ENCODE data around the gene NUMB.

The NUMB gene

GRCh38 chr14:73236157-73236556, 222.2 kb downstream of the NUMB start:
- in situ Hi-C loops (cut with MboI; ENCODE audit: low sequenced_read_pairs) = no loop called here

- in situ Hi-C loops (cut with MboI; ENCODE audit: low sequenced_read_pairs) = no loop called here
Observed at GRCh38 chr14:73235531-73236155, 222.7 kb downstream of the NUMB start.

DNA sequence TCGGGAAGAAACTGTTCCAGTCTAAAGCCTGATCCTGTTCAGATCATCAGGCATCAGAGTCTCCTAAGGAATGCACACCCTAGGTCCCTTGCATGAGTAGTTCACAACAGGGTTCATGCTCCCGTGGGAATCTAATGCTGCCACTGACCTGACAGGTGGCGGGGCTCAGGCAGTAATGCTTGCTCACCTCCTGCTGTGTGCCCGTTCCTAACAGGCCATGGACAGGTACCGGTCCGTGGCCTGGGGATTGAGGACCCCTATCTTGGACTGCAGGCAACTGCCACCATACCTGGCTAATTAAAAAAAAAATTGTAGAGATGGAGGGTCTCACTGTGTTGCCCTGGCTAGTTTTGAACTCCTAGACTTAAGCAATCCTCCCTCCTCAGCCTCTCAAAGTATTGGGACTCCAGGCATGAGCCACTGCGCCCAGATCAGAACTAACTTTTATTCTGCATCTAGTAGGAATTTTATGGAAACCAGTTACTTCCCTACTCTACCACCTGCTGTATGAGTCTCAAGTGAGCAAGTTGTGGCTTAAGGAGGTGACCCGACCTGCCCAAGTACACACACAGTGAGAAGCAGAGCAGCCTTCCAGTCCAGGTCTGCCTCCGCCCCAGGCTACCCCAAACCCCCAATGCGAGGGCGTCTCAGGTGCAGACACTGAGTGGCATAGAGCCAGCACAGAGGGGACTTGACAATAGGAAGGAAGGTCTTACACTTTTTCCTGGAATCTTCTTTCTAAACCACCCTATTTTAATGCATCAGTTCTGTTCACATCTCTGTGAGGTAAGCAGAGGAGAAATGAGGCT, 223.6 kb downstream of the NUMB start:
- in situ Hi-C loops (cut with MboI; ENCODE audit: low sequenced_read_pairs) = no loop called here

- in situ Hi-C loops (cut with MboI; ENCODE audit: low sequenced_read_pairs) = no loop called here
Observed at GRCh38 chr14:73234029-73234428, 224.3 kb downstream of the NUMB start.

DNA sequence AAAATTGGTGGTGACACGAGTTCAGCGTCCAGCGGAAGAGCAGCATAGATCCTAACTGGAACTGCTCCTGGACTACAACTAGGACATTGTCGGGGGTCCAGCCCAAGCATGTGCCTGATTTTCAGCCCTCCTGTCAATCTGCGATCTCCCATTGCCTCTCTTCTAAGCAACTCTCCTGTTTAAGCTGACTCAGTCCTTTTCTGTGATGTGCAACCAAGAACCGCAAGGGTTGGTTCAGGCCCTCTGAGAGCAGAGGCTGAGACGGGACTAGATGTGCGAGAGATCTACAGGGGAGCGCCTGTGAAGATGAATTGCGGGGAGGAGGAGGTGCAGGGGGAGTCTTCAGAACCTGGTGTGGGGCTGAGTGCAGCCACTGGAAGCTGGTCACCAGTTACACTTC, 224.8 kb downstream of the NUMB start:
- in situ Hi-C loops (cut with MboI; ENCODE audit: low sequenced_read_pairs) = no loop called here

DNA sequence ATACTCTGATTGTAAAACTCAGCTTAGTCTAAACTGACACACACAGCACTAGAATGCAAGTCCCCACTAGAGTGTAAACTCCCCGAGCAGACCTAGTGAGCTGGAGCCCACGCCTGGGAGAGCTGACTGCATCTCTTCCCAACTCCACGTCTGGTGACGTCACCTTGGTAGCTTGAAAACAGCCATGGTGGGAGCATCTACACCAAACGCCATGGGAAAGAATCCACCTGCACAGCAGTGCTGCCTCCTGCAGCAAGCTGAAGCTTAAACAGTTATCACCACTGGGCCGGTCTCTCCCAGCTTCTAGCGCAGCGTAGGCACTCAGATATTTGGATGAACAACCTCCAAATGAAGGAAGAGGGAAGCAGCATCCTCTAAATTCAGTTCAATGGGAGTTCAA, 225.4 kb downstream of the NUMB start:
- in situ Hi-C loops (cut with MboI; ENCODE audit: low sequenced_read_pairs) = no loop called here

DNA sequence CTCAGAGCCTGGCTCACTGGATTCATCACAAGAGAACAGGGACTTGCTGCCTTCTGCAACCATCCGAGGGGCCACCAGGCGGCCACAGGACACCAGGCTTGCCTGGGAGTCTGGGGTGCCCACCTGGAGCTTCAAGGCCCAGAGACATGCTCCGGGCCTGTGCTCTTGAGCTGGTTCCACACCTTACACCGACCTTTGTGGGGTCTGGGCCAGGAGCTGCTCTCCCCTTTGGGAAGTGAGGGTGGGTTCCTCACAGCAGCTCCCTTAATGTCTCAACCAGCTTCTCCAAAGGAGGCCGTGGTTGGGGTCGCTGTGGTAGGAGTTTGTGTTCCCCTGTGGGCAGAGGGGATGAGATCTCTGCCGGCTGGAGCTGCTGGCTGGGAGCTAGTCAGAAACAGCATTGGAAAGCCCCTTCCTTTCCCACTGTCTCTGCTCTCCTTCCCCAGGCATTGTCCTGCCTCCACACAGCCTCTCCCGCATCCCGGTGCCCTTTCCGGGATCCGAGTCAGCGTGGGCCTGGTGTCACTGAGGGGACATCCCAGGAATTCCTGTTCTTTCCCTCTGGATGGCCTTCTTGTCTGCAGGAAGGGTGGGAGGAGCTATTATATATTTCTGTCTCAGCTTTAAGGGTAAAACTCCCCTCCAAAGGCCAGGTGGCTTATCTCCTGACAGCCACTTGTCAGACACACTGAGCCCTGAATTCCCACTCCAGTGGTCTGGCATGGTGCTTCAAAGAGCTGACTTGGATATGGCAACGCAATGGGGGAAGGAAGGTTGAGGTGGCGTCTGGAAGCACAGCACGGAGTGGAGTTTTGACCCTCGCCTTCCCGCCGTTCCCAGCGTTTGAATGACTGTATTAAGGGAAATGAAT, 226.1 kb downstream of the NUMB start:
- in situ Hi-C loops (cut with MboI; ENCODE audit: low sequenced_read_pairs) = no loop called here

- in situ Hi-C loops (cut with MboI; ENCODE audit: low sequenced_read_pairs) = no loop called here
Observed at GRCh38 chr14:73230051-73230450, 228.3 kb downstream of the NUMB start.

GRCh38 chr14:73227812-73228781, 230.2 kb downstream of the NUMB start:
- in situ Hi-C loops (cut with MboI; ENCODE audit: low sequenced_read_pairs) = no loop called here

DNA sequence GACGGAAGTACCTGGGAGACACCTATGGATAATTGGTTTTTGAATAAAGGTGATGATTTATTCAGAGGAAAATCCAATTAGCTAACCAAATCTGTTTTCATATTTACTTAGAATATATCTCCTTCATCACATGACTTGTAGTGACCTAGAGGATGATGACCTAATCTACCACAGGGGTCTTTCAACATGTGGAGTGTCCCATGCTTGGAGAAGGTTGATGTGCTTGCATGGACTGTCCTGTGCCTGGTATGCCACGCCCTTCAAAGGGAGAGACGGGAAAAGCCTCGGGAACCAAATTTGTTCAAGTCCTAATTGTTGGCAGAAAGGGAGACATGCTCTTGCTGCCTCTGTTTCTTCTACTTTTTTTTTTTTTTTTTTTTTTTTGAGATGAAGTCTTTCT, 232.8 kb downstream of the NUMB start:
- in situ Hi-C loops (cut with MboI; ENCODE audit: low sequenced_read_pairs) = no loop called here
